Gastrocnemius medialis (tissue), 4 donors: ENCODE data around the gene OR52B4. TPM values are rescaled to one million over a fixed set of nuclear protein-coding genes. Genes with fewer than 3 reads are reported as not detected.
"Not testable (repeated sequence)": the region's sequence is repeated elsewhere in the genome, so short reads cannot be mapped to it uniquely, and the experiment has no call there.

ENCODE experiments used
- ATAC-seq, 2 donors: fragments of 150-250 bp; one replicate each; pipeline ENCODE4 v1.9.1; 2016
- DNase-seq, 2 donors: peaks; one replicate each; pipeline ENCODE4 v3.0.0-alpha.2; 2019
- H3K27ac ChIP-seq, 4 donors: fragments of 200-600 bp; sonication (generic); 1 replicate in 1 of 4; 2 replicates in 3 of 4; pipeline ENCODE4 v1.5.1; 2016 to 2018; ENCODE audit warnings: mild to moderate bottlenecking in 2 of 4, moderate library complexity in 1 of 4
- H3K27me3 ChIP-seq, 3 donors: fragments of 200-600 bp; sonication (generic) in 2 of 3; 1 replicate in 1 of 3; 2 replicates in 2 of 3; pipeline versions ENCODE4 v1.5.1 to v1.6.0; 2016 to 2019; ENCODE audit warnings: mild to moderate bottlenecking in 1 of 3, moderate library complexity in 1 of 3
- H3K36me3 ChIP-seq, 2 donors: fragments of 200-600 bp; sonication (generic) in 1 of 2; one replicate each; pipeline ENCODE4 v1.5.1; 2017 to 2018
- H3K4me1 ChIP-seq, 2 donors: fragments of 200-600 bp; sonication (generic) in 1 of 2; one replicate each; pipeline ENCODE4 v1.5.1; 2016 to 2017; ENCODE audit warnings: mild to moderate bottlenecking in 2 of 2
- H3K4me3 ChIP-seq, 4 donors: fragments of 200-600 bp; sonication (generic) in 3 of 4; 1 replicate in 1 of 4; 2 replicates in 3 of 4; pipeline ENCODE4 v1.5.1; 2016 to 2019; ENCODE audit warnings: mild to moderate bottlenecking in 2 of 4
- H3K9me3 ChIP-seq, 3 donors: fragments of 200-600 bp; sonication (generic) in 2 of 3; 1 replicate in 1 of 3; 2 replicates in 2 of 3; pipeline ENCODE4 v1.5.1; 2016 to 2019
- CTCF ChIP-seq, 5 experiments: fragments of 450-650 bp in 3 of 5; fragments of 200-600 bp in 2 of 5; sonication (generic) in 2 of 5; IDR thresholded peaks in 4 of 5; conservative IDR thresholded peaks in 1 of 5; 1 replicate in 4 of 5; 2 replicates in 1 of 5; pipeline ENCODE4 v1.5.1; 2016 to 2019; ENCODE audit warnings: antibody characterized with exemption in 5 of 5, mild to moderate bottlenecking in 3 of 5, moderate library complexity in 3 of 5
- POLR2A ChIP-seq, 2 donors: fragments of 450-650 bp; IDR thresholded peaks; one replicate each; pipeline ENCODE4 v1.6.1; 2017; ENCODE audit warnings: antibody characterized with exemption in 2 of 2, mild to moderate bottlenecking in 2 of 2, moderate library complexity in 2 of 2
- in situ Hi-C, 4 donors: fragments of 200-750 bp; cut with MboI; loops; one replicate each; pipeline versions ENCODE4 v1.15.0 to v1.8.0; 2017; ENCODE audit warnings: low sequenced_read_pairs in 4 of 4
- intact Hi-C: fragments of 100-400 bp; cut with DNase I; formaldehyde crosslinking; loops from one replicate; pipeline ENCODE4 v1.15.1; 2023; ENCODE audit warnings: low total_unique reads
- total RNA-seq, 4 donors: library from RNA; depleted of rRNA; stranded (reverse); fragments of >200 nt; gene quantifications; one replicate each; pipeline versions ENCODE4 v1.1.0 to v1.2.3, GENCODE V29; 2016

The OR52B4 gene
- total RNA-seq, 4 donors from 2014 or later, result not detected

DNA sequence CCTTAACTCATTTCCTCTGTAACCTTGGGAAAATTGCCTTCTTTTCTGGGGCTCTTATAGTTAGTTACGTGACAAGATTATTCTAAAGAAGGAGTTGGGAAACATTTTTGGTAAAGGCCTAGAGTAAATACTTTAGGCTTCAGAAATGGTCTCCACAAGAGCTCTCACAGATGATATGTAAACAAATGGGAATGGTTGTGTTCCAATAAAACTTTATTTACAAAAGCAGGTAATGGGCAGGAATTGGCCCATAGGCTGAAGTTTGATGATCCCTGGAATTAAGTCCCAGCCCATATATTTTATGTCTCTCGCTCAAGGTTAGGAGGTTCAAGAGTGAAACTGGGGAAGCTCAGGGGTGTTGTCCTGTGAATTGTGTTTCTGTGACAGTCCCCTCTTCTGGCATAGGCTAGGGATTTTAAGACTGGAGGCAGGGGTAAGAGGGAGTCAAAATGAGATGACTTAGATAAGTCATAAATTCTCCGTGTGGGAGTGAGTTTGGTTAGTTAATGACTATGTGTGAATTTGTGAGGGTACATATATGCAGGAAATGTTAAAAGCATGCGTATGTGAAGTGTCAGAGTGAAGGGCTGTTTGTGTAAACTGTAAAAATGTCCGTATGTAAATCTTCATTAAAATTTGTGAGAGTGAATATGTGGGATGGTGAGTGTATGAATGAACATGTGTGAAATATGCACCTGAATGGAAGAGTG is 7.4 kb upstream of the OR52B4 start:
- DNase-seq (no peak), ATAC-seq (no peak)
- Histone ChIP-seq H3K27me3 (no peaks in the 10 kb centered on the region), H3K4me1 (no peaks in the 10 kb centered on the region), H3K4me3 (no peak overlapping the region), H3K36me3 (no peaks in the 10 kb centered on the region), H3K9me3 (no peaks in the 10 kb centered on the region), H3K27ac (no peak overlapping the region)
- intact Hi-C loops (no loop called here), in situ Hi-C loops (no loop called here)
- TF ChIP-seq CTCF (IDR thresholded peaks at IDR 0.05 in 4 of 5, conservative IDR thresholded peaks at IDR 0.05 in 1 of 5), result no peak

DNA sequence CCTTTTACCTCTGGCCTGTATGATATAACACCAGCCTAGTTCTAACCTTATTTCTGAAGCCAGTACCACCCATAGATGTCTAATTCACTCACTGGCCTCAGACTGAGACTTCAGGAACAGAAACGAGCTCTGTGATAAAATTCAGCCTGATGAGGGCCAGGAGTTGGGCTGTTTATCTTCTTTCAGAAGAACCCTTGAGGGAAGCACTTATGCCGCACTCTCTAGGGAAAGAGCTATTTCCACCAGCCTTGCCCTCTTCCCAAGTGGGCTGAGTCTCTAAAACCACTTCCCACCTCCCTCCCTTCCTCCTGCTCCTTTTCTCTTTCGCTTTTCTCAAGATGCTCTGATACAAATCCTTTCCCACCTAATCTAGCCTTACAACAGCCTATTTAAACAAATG is 2.0 kb upstream of the OR52B4 start:
- Histone ChIP-seq H3K4me1 (no peaks in the 10 kb centered on the region), H3K36me3 (no peaks in the 10 kb centered on the region), H3K4me3 (no peak overlapping the region), H3K27ac (no peak overlapping the region), H3K27me3 (no peaks in the 10 kb centered on the region), H3K9me3 (no peaks in the 10 kb centered on the region)
- in situ Hi-C loops, result no loop called here
- TF ChIP-seq CTCF (IDR thresholded peaks at IDR 0.05 in 4 of 5, conservative IDR thresholded peaks at IDR 0.05 in 1 of 5) (no peak), POLR2A (IDR thresholded peaks at IDR 0.05) (no peak)
- DNase-seq (no peak), ATAC-seq (no peak)
- intact Hi-C loops, result no loop called here

DNA sequence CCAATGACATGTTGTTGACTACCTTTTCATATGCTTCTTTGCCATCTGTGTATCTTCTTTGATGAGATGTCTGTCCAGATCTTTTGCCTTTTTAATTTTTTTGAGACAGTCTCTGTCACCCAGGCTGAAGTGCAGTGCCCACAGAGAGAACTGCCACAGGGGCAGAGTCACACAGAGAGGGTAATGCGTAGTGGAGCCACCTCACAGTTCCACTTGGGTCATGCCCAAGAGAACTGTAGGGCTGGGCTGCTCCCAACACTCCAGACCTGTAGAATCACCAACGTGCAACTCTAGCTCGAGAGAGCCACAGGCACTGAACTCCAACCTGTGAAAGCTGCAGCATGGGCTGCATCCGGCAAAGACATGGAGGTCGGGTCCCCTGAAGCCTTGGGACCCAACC is 20.0 kb downstream of the OR52B4 start:
- ATAC-seq, H3K27ac ChIP-seq, H3K27me3 ChIP-seq, H3K36me3 ChIP-seq, H3K4me1 ChIP-seq, H3K9me3 ChIP-seq, in situ Hi-C loops, DNase-seq, intact Hi-C loops, H3K4me3 ChIP-seq: not testable (repeated sequence)

- DNase-seq, H3K27me3 ChIP-seq, ATAC-seq, H3K36me3 ChIP-seq, H3K4me1 ChIP-seq, H3K27ac ChIP-seq, H3K4me3 ChIP-seq, in situ Hi-C loops, intact Hi-C loops, H3K9me3 ChIP-seq: not testable (repeated sequence)
Measured at GRCh38 chr11:4345366-4345765, 22.8 kb downstream of the OR52B4 start.

DNA sequence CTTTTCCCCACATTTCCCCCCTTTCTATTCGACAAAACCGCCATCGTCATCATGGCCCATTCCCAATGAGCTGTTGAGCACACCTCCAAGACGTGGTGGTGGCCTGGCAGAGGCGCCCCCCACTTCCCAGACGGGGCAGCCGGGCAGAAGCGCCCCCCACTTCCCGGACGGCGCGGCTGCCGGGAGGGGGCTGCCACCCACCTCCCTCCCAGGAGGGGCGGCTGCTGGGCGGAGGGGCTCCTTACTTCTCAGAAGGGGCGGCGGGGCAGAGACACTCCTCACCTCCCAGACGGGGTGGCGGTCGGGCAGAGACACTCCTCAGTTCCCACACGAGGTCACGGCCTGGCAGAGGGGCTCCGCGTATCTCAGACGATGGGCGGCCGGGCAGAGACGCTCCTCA is 33.8 kb downstream of the OR52B4 start:
- intact Hi-C loops, H3K4me3 ChIP-seq, DNase-seq, H3K27ac ChIP-seq, H3K4me1 ChIP-seq, H3K36me3 ChIP-seq, H3K9me3 ChIP-seq, ATAC-seq, H3K27me3 ChIP-seq, in situ Hi-C loops: not testable (repeated sequence)

Other genes with a start within 250 kb of the OR52B4 start
- gene TRIM21, start 25.3 kb upstream of the OR52B4 start, total RNA-seq, result 1 to 10 TPM; 1.6 to 9.0 (median 4.2) TPM
- not detected for gene OR52K2, start 80.9 kb upstream of the OR52B4 start, total RNA-seq
- not detected for gene OR52K1, start 114.3 kb upstream of the OR52B4 start, total RNA-seq
- gene OR52M1, start 176.8 kb upstream of the OR52B4 start, total RNA-seq, result not detected
- not detected for gene OR52I2, start 213.4 kb upstream of the OR52B4 start, total RNA-seq
- gene OR52I1, start 225.7 kb upstream of the OR52B4 start, total RNA-seq, result not detected
- 1 to 10 TPM; 5.8 to 6.3 (median 6.0) TPM for gene TRIM68, start 239.8 kb upstream of the OR52B4 start, total RNA-seq